HG03175 (cell line): ENCODE results near the gene GPC3.

Source experiments
- ATAC-seq: cut with Tn5 transposase; IDR thresholded peaks from one replicate; pipeline ENCODE4 v1.9.1; 2021; ENCODE audit warnings: mild to moderate bottlenecking, moderate library complexity; ENCODE audit not compliant: unreplicated experiment

The GPC3 gene

GRCh38 chrX:133579631-133580030 lies 405.8 kb downstream of the GPC3 start:
- ATAC-seq, result no peak

- no peak for ATAC-seq
Observed at GRCh38 chrX:133576876-133577275, 408.5 kb downstream of the GPC3 start.

- ATAC-seq, result no peak
Observed at GRCh38 chrX:133575501-133576136, 409.8 kb downstream of the GPC3 start.

GRCh38 chrX:133574716-133575115 lies 410.7 kb downstream of the GPC3 start:
- no peak for ATAC-seq

- ATAC-seq, result no peak
Observed at GRCh38 chrX:133570549-133570948, 414.8 kb downstream of the GPC3 start.

GRCh38 chrX:133569217-133569616 lies 416.2 kb downstream of the GPC3 start:
- ATAC-seq, result no peak

GRCh38 chrX:133568109-133568508 lies 417.3 kb downstream of the GPC3 start:
- no peak for ATAC-seq

- no peak for ATAC-seq
Observed at GRCh38 chrX:133566876-133567275, 418.5 kb downstream of the GPC3 start.

- ATAC-seq, result no peak
Observed at GRCh38 chrX:133563705-133564104, 421.7 kb downstream of the GPC3 start.

GRCh38 chrX:133561251-133561650 lies 424.1 kb downstream of the GPC3 start:
- no peak for ATAC-seq

- ATAC-seq, result no peak
Observed at GRCh38 chrX:133559909-133560308, 425.5 kb downstream of the GPC3 start.

GRCh38 chrX:133555782-133556458 lies 429.5 kb downstream of the GPC3 start:
- no peak for ATAC-seq

- ATAC-seq, result no peak
Observed at GRCh38 chrX:133550665-133551485, 434.5 kb downstream of the GPC3 start.

GRCh38 chrX:133549295-133549933 lies 436.0 kb downstream of the GPC3 start:
- ATAC-seq, result no peak

- no peak for ATAC-seq
Observed at GRCh38 chrX:133546441-133546840, 439.0 kb downstream of the GPC3 start.

- no peak for ATAC-seq
Observed at GRCh38 chrX:133544778-133545177, 440.6 kb downstream of the GPC3 start.

- no peak for ATAC-seq
Observed at GRCh38 chrX:133544115-133544514, 441.3 kb downstream of the GPC3 start.

- no peak for ATAC-seq
Observed at GRCh38 chrX:133543654-133544053, 441.7 kb downstream of the GPC3 start.

GRCh38 chrX:133542476-133542875 lies 442.9 kb downstream of the GPC3 start:
- no peak for ATAC-seq

- no peak for ATAC-seq
Observed at GRCh38 chrX:133541021-133541420, 444.4 kb downstream of the GPC3 start.

GRCh38 chrX:133538148-133538547 lies 447.2 kb downstream of the GPC3 start:
- ATAC-seq, result no peak
